GM19240 (cell line): ENCODE measurements around the gene PLD2.
"Not testable (repeated sequence)": the region's sequence is repeated elsewhere in the genome, so short reads cannot be mapped to it uniquely, and the experiment has no call there.

Experiments used
- DNase-seq: peaks from one replicate; pipeline ENCODE4 v3.0.0; 2011; ENCODE audit warnings: low spot score; ENCODE audit not compliant: insufficient read length

PLD2 gene

GRCh38 chr17:4856937-4857314, 50.0 kb downstream of the PLD2 start:
- no peak for DNase-seq

- DNase-seq, result not testable (repeated sequence)
Observed at GRCh38 chr17:4857347-4857746, 50.4 kb downstream of the PLD2 start.

GRCh38 chr17:4858068-4858881, 51.3 kb downstream of the PLD2 start:
- no peak for DNase-seq

GRCh38 chr17:4858882-4859260, 51.9 kb downstream of the PLD2 start:
- no peak for DNase-seq

DNA sequence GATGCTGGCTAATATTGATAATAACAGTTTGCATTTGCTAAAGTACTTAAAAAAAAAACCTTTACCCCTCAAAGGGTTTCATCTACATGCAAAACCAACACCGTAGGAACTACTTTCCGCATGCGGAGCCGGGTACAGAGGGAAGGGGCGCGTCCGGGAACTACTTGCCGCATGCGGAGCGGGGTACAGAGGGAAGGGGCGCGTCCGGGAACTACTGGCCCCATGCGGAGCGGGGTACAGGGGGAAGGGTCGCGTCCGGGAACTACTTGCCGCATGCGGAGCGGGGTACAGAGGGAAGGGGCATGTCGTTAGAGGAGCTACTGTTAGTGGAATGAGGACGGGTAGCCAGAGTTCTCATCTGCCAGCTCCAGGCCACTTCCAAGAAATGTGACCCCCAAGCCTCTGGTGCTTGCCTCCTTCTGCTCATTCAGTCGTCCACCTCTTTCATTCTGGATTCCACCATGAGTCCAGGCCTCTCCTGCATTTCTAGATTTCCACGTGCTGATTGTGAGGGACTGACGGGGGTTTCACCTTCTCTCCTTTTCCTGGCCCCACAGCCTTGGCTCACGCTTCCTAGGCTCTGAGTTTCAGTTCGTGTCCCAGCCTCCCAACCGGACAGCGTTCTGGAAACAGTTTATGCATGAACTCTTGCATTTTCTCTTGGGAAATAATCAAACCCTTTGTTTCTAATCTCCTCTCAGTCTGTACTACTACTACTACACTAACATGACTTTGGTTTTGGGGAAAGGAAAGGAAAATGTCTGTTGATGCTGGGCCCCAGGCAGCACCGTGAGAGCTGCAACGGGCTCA, 53.1 kb downstream of the PLD2 start:
- DNase-seq, result no peak

- no peak for DNase-seq
Observed at GRCh38 chr17:4860651-4861050, 53.7 kb downstream of the PLD2 start.

GRCh38 chr17:4861052-4861451, 54.1 kb downstream of the PLD2 start:
- no peak for DNase-seq

GRCh38 chr17:4862720-4863119, 55.8 kb downstream of the PLD2 start:
- DNase-seq, result no peak

DNA sequence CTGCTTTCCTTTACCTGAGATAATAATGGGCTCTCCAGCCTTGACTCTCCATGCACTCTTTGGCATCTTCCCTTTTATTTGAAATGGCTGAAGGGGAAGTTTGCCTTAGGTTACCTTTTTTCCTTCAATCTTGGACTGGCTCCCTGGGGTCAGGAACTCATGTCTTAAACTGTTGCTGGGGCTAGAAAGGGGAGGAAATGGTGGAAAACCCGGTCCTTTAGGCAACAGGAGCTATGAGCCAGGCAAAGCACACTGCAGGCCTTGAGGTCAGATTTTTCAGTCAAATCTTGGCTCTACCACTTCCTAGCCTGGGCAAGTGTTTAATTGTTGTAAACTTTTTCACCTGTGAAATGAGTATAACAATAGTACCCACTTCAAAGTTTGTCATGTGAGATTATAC, 56.4 kb downstream of the PLD2 start:
- no peak for DNase-seq

GRCh38 chr17:4867535-4867934, 60.6 kb downstream of the PLD2 start:
- DNase-seq, result not testable (repeated sequence)

DNA sequence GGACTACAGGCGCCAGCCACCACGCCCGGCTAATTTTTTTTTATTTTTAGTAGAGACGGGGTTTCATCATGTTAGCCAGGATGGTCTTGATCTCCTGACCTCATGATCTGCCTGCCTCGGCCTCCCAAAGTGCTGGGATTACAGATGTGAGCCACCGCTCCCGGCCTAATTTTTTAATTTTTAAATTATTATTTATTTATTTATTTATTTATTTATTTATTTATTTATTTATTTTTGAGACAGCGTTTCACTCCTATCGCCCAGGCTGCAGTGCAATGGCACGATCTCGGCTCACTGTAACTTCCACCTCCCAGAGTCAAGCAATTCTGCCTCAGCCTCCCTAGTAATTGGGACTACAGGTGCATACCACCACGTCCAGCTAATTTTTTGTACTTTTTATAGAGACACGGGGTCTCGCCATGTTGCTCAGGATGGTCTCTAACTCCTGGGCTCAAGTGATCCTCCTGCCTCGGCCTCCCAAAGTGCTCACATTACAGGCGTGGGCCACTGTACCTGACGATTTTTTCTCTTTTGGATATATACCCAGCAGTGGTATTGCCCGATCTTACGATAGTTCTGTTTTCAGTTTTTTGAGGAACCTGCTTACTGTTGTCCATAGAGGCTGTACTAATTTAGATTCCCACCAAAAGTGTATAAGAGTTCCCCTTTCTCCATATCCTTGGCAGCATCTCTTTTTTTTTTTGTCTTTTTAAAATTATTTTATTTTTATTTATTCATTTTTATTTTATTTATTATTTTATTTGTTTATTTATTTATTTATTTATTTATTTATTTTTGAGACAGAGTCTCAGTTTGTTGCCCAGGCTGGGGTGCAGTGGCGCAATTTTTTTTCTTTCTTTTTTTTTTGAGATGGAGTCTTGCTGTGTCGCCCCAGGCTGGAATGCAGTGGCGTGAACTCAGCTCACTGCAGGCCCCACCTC, 62.4 kb downstream of the PLD2 start:
- not testable (repeated sequence) for DNase-seq

GRCh38 chr17:4870855-4871254, 63.9 kb downstream of the PLD2 start:
- DNase-seq, result no peak

GRCh38 chr17:4872786-4873185, 65.8 kb downstream of the PLD2 start:
- no peak for DNase-seq
